Hepatocyte (in vitro differentiated cells): ENCODE data around the gene CENPK. TPM values are rescaled to one million over a fixed set of nuclear protein-coding genes. Genes with fewer than 3 reads are reported as not detected.
"Not testable (repeated sequence)": the region's sequence is repeated elsewhere in the genome, so short reads cannot be mapped to it uniquely, and the experiment has no call there.

Experiments
- DNase-seq: peaks from one replicate; pipeline ENCODE4 v3.0.0-alpha.2; 2016; ENCODE audit warnings: low spot score
- H2AFZ ChIP-seq: fragments of 200-600 bp; sonication (generic); 2 replicates; pipeline ENCODE4 v1.6.0; 2016; ENCODE audit warnings: antibody characterized with exemption, mild to moderate bottlenecking
- H3K27ac ChIP-seq: fragments of 200-600 bp; sonication (generic); 2 replicates; pipeline ENCODE4 v1.5.1; 2016; ENCODE audit warnings: mild to moderate bottlenecking
- H3K27me3 ChIP-seq: fragments of 200-600 bp; sonication (generic); 2 replicates; pipeline ENCODE4 v1.6.1; 2016
- H3K36me3 ChIP-seq: fragments of 200-600 bp; sonication (generic); replicated peaks from 2 replicates; pipeline ENCODE4 v1.5.1; 2016; ENCODE audit warnings: low read depth; ENCODE audit not compliant: insufficient read depth
- H3K4me1 ChIP-seq: fragments of 200-600 bp; sonication (generic); 2 replicates; pipeline ENCODE4 v1.5.1; 2016; ENCODE audit warnings: mild to moderate bottlenecking, moderate library complexity; ENCODE audit not compliant: insufficient read depth
- H3K4me2 ChIP-seq: fragments of 200-600 bp; sonication (generic); 2 replicates; pipeline ENCODE4 v1.6.0; 2016
- H3K4me3 ChIP-seq: fragments of 200-600 bp; sonication (generic); 2 replicates; pipeline ENCODE4 v1.5.1; 2016; ENCODE audit warnings: mild to moderate bottlenecking
- H3K79me2 ChIP-seq: fragments of 200-600 bp; sonication (generic); 2 replicates; pipeline ENCODE4 v1.6.0; 2017; ENCODE audit warnings: mild to moderate bottlenecking
- H3K9me2 ChIP-seq: fragments of 200-600 bp; sonication (generic); replicated peaks from 2 replicates; pipeline ENCODE4 v1.6.0; 2017; ENCODE audit warnings: mild to moderate bottlenecking; ENCODE audit not compliant: insufficient read depth
- H3K9me3 ChIP-seq: fragments of 200-600 bp; sonication (generic); 2 replicates; pipeline ENCODE4 v1.5.1; 2016; ENCODE audit warnings: low read depth, mild to moderate bottlenecking
- H4K20me1 ChIP-seq: fragments of 200-600 bp; sonication (generic); 2 replicates; pipeline ENCODE4 v1.6.0; 2016; ENCODE audit warnings: mild to moderate bottlenecking; ENCODE audit not compliant: insufficient read depth, poor library complexity, severe bottlenecking
- CTCF ChIP-seq: fragments of 200-600 bp; sonication (generic); IDR thresholded peaks from 2 replicates; pipeline ENCODE4 v1.5.1; 2016; ENCODE audit warnings: antibody characterized with exemption, mild to moderate bottlenecking; ENCODE audit not compliant: poor library complexity
- EZH2 ChIP-seq: fragments of 200-600 bp; sonication (generic); IDR thresholded peaks from 2 replicates; pipeline ENCODE4 v1.6.1; 2016; ENCODE audit warnings: antibody characterized with exemption, mild to moderate bottlenecking, borderline replicate concordance
- EZH2phosphoT487 ChIP-seq: fragments of 200-600 bp; sonication (generic); IDR thresholded peaks from one replicate; pipeline ENCODE4 v1.6.1; 2018; ENCODE audit warnings: antibody characterized with exemption, mild to moderate bottlenecking, low read depth, moderate library complexity; ENCODE audit not compliant: unreplicated experiment, severe bottlenecking
- WGBS: methylation state at CpG from one replicate; pipeline ENCODE4 v1.1.6; 2016; ENCODE audit warnings: low lambda C conversion rate; ENCODE audit errors: missing lambda C conversion rate; 5-methylcytosine and 5-hydroxymethylcytosine counted together
- polyA plus RNA-seq: library from polyadenylated mRNA; unstranded; fragments of >200 nt; fragmentation: Nextera tagmentation; extraction: Ambion mirVana; gene quantifications from 2 replicates; pipeline ENCODE4 v1.2.1, GENCODE V29; 2016
- total RNA-seq: library from RNA; depleted of rRNA; stranded (reverse); fragments of >200 nt; gene quantifications from 2 replicates; pipeline ENCODE4 v1.2.3, GENCODE V29; 2014

The CENPK gene
- total and polyA plus RNA-seq, 2 experiments from 2014 or later: 11.4 to 15.5 TPM

- no peak overlapping the region for H2AFZ ChIP-seq
- TF ChIP-seq EZH2 (no peak), CTCF (no peak), EZH2phosphoT487 (no peak)
- no peaks in the 10 kb centered on the region for H4K20me1 ChIP-seq
- no peak for DNase-seq
- H3K27me3 ChIP-seq: no peaks in the 10 kb centered on the region
- no peaks in the 10 kb centered on the region for H3K36me3 ChIP-seq
- WGBS: 69% methylated on average over 3 of the region's 3 CpGs
- no peaks in the 10 kb centered on the region for H3K4me1 ChIP-seq
- H3K9me3 ChIP-seq: no peaks in the 10 kb centered on the region
- H3K79me2 ChIP-seq: no peaks in the 10 kb centered on the region
- H3K4me2 ChIP-seq: no peak overlapping the region
- no peak overlapping the region for H3K27ac ChIP-seq
- H3K4me3 ChIP-seq: no peak overlapping the region
- no peaks in the 10 kb centered on the region for H3K9me2 ChIP-seq
Measured at GRCh38 chr5:65506961-65507360, 56.0 kb downstream of the CENPK start.

GRCh38 chr5:65489119-65489518 is 73.8 kb downstream of the CENPK start:
- TF ChIP-seq CTCF: no peak
- no peak for TF ChIP-seq EZH2phosphoT487
- no peak for TF ChIP-seq EZH2
- Histone ChIP-seq H3K4me2 (no peak overlapping the region), H3K27ac (no peak overlapping the region), H3K27me3 (no peaks in the 10 kb centered on the region), H3K79me2 (no peaks in the 10 kb centered on the region), H3K9me3 (no peaks in the 10 kb centered on the region), H3K36me3 (no peaks in the 10 kb centered on the region), H4K20me1 (no peaks in the 10 kb centered on the region), H2AFZ (no peak overlapping the region), H3K4me1 (no peaks in the 10 kb centered on the region), H3K9me2 (no peaks in the 10 kb centered on the region), H3K4me3 (no peak overlapping the region)
- DNase-seq: no peak
- 91% methylated on average over 4 of the region's 4 CpGs for WGBS

- not testable (repeated sequence) for H3K9me3 ChIP-seq, H3K4me3 ChIP-seq, H3K9me2 ChIP-seq, H3K4me1 ChIP-seq, DNase-seq, H4K20me1 ChIP-seq, H3K79me2 ChIP-seq, H2AFZ ChIP-seq, H3K36me3 ChIP-seq, H3K4me2 ChIP-seq, H3K27me3 ChIP-seq, H3K27ac ChIP-seq
- 88% methylated on average over 7 of the region's 7 CpGs for WGBS
Measured at GRCh38 chr5:65488038-65488687, 74.8 kb downstream of the CENPK start.

- H3K4me2 ChIP-seq, DNase-seq, H3K27ac ChIP-seq, H3K9me2 ChIP-seq, H3K9me3 ChIP-seq, H3K36me3 ChIP-seq, H3K27me3 ChIP-seq, H3K4me1 ChIP-seq, H2AFZ ChIP-seq, H3K4me3 ChIP-seq, H3K79me2 ChIP-seq, H4K20me1 ChIP-seq: not testable (repeated sequence)
- 89% methylated on average over 2 of the region's 2 CpGs for WGBS
Measured at GRCh38 chr5:65486803-65487202, 76.2 kb downstream of the CENPK start.
